Activated CD4-positive, CD25-positive, alpha-beta regulatory T cell treated with anti-CD3 and anti-CD28 coated beads, Interleukin-2, amount 50 U/mL, for 72 hours (primary cell): ENCODE data around the gene SRGAP1.
"Not testable (repeated sequence)": the region's sequence is repeated elsewhere in the genome, so short reads cannot be mapped to it uniquely, and the experiment has no call there.

Experiments used
- DNase-seq: peaks from one replicate; pipeline ENCODE4 v3.0.0; 2021

Gene SRGAP1

GRCh38 chr12:64131456-64131855 lies 287.0 kb downstream of the SRGAP1 start:
- DNase-seq = not testable (repeated sequence)

GRCh38 chr12:64132672-64133071 lies 288.2 kb downstream of the SRGAP1 start:
- not testable (repeated sequence) for DNase-seq

GRCh38 chr12:64137117-64137516 lies 292.6 kb downstream of the SRGAP1 start:
- DNase-seq = no peak

GRCh38 chr12:64139021-64139420 lies 294.5 kb downstream of the SRGAP1 start:
- no peak for DNase-seq

GRCh38 chr12:64142382-64142781 lies 297.9 kb downstream of the SRGAP1 start:
- DNase-seq = no peak

- DNase-seq = no peak
Observed at GRCh38 chr12:64142784-64143183, 298.3 kb downstream of the SRGAP1 start.

GRCh38 chr12:64145226-64145625 lies 300.7 kb downstream of the SRGAP1 start:
- no peak for DNase-seq

- no peak for DNase-seq
Observed at GRCh38 chr12:64147011-64147631, 302.6 kb downstream of the SRGAP1 start.

GRCh38 chr12:64147875-64148274 lies 303.4 kb downstream of the SRGAP1 start:
- DNase-seq = no peak

- DNase-seq = no peak
Observed at GRCh38 chr12:64154677-64155076, 310.2 kb downstream of the SRGAP1 start.

- DNase-seq = no peak
Observed at GRCh38 chr12:64157110-64157509, 312.6 kb downstream of the SRGAP1 start.

GRCh38 chr12:64160021-64160710 lies 315.7 kb downstream of the SRGAP1 start:
- no peak for DNase-seq

GRCh38 chr12:64160711-64161060 lies 316.2 kb downstream of the SRGAP1 start:
- no peak for DNase-seq

- DNase-seq = not testable (repeated sequence)
Observed at GRCh38 chr12:64166606-64167005, 322.1 kb downstream of the SRGAP1 start.

GRCh38 chr12:64167041-64167440 lies 322.5 kb downstream of the SRGAP1 start:
- not testable (repeated sequence) for DNase-seq

- no peak for DNase-seq
Observed at GRCh38 chr12:64170024-64170423, 325.5 kb downstream of the SRGAP1 start.

- no peak for DNase-seq
Observed at GRCh38 chr12:64170730-64171129, 326.2 kb downstream of the SRGAP1 start.

GRCh38 chr12:64171715-64172114 lies 327.2 kb downstream of the SRGAP1 start:
- no peak for DNase-seq

GRCh38 chr12:64172143-64172970 lies 327.9 kb downstream of the SRGAP1 start:
- no peak for DNase-seq

GRCh38 chr12:64173456-64173855 lies 329.0 kb downstream of the SRGAP1 start:
- no peak for DNase-seq

GRCh38 chr12:64175254-64175945 lies 330.9 kb downstream of the SRGAP1 start:
- no peak for DNase-seq

- DNase-seq = no peak
Observed at GRCh38 chr12:64177001-64177400, 332.5 kb downstream of the SRGAP1 start.

GRCh38 chr12:64178122-64178521 lies 333.6 kb downstream of the SRGAP1 start:
- DNase-seq = no peak
